Stimulated activated CD8-positive, alpha-beta memory T cell treated with anti-CD3 and anti-CD28 coated beads, Interleukin-12 subunit alpha, Interleukin-12 subunit beta, amount 100 ng/mL, for 1 hour (primary cell): ENCODE measurements around the gene TARBP1.
"Not testable (repeated sequence)": the region's sequence is repeated elsewhere in the genome, so short reads cannot be mapped to it uniquely, and the experiment has no call there.

Source experiments
- DNase-seq: peaks from one replicate; pipeline ENCODE4 v3.0.0-alpha.2; 2020; ENCODE audit warnings: low read depth

Gene TARBP1

DNA sequence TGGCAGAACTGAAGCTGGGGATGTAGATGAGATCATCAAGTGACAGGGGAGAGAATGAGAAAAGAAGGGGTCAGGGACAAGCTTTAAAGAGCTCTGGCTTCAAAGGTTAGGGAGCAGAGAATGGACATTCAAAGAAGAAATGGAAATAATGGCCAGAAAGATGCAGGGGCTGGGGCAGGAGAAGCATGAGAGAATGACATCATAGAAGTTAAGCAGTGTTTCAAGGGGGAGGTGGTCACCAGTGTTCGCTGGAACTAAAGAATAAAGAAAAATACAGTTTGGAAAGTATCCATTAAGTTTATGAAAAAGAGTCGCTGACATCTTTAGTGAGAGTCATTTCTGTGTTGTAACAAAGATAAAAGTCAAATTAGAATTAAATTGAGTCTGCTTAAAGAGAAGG, 44.3 kb downstream of the TARBP1 start:
- DNase-seq = no peak

DNA sequence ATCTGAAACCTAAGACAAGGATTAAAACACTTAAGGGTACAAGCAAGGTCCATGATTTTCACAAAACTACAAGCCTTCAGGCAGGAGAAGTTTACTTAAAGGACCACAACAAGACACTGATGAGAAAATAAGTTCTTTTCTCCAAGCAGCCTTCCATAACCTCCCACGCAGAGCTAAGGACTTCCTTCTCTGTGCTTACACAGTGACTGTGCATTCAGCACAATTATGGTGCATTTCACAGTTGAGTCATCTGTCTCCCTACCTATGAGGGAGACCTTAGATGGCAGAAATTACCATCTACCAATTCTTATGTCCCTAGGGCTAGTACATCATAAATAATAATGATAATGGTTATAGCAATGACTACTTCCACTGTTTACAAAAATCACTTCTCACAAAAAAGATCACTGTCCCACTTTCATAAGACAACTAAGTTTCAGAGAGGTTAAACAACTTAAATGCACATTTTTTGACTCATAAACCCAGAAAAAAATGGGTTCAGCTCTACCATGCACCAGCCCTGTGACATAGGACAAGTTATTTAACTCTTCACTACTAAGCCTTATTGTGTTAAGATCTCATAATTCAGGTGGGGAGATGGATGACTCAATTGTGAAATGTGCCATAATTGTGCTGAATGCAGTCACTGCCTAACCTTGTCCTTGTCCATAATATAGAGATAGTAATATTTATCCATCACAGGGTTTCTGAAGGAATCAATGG, 45.3 kb downstream of the TARBP1 start:
- DNase-seq = no peak

DNA sequence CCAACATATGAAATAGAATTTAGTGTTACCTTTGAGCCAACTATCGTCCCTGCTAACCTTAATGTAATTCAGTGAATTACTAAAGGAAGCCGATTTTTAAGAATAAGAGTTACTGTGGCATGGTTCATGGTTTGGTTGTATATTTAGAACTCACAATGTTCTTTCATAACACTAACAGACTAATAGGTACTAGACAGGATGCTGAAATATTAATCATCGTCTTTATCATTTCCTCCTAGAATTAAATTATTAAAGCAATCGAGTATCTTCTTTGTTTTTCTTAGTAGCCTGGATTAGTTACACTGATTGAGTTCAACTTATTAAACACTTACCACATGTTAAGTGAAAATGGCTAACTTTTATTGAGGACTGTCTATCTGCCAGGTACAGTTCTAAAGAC, 47.7 kb downstream of the TARBP1 start:
- no peak for DNase-seq

DNA sequence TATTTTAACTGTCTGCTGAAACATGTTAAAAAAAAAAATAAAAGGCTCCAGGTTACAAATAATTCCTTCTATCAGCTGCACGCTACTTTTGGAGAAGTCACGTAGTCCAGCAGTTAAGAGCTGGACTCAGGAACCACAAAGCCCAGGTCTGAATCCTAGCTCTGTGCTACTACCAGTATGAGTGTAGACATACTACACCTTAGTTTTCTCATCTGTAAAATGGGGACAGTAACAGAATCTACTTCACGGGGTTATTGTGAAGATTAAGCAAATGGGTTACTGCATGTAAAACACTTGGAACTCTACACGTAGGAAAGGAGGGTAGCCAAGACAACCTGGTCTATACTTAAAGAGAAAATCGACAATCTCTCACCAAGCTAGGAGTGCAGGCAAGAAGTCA, 48.3 kb downstream of the TARBP1 start:
- DNase-seq = no peak

DNA sequence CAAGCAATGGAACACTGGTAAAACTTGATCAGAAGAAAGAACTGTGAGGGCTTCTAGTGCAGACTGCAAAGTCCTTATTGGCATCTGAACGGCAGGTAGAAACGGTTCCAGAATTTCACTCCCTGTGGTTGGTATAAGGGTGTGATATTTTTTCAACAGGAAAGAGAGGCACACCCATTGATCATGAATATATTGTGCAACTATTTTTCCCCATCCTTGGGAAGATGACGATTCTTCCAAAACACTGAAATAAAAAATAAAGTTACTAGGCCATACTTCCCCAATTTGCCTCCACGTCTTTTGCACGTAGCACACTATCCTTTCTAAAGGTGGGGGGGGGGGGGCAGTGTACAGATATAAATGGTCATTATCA, 49.6 kb downstream of the TARBP1 start:
- DNase-seq = no peak

DNA sequence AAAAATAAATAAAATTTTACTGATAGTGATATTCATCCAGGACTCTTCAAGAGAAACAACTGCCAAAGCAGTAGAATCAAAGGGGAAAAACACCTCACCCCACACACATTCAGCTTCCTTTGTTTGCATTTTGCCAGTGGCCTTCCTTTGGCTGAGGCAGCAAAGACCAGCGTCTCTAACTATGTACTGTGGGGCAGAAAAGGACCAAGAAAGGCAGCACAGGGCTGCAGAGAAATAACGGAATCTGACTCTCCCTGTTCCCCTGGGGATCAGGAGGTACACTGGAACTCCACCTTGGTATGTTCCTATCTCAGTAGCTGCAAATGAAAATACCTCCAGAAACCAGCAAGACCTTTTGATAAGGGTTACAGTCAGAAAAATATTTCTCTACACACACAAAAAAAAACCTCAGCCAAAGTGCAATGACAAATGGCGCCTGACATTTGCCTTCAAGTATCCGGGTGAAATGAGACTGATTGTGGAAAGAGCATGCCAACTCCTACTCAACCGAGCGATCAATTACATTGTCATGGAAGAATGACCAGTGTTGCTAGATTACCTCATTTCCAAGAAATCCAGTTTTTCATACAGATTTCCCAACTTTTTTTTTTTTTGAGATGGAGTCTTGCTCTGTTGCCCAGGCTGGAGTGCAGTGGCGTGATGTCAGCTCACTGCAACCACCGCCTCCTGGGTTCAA, 50.9 kb downstream of the TARBP1 start:
- DNase-seq = no peak

DNA sequence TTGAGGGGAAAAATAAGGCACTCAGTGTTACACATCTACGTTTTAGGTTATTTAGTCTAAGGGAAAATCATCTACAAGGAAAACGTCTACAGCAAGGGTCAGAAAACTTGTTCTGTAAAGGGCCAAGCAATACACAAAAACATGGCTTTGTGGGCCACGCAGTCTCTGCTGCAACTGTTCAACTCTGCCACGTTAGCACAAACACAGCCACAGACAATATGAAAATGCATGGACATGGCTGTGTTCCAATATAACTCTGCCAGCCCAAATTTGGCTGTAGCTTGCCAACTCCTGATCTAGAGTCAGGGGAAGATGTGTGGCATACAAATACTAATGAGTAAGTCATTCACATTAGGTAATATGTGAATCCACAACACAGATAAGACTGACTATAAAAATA, 65.0 kb downstream of the TARBP1 start:
- no peak for DNase-seq

DNA sequence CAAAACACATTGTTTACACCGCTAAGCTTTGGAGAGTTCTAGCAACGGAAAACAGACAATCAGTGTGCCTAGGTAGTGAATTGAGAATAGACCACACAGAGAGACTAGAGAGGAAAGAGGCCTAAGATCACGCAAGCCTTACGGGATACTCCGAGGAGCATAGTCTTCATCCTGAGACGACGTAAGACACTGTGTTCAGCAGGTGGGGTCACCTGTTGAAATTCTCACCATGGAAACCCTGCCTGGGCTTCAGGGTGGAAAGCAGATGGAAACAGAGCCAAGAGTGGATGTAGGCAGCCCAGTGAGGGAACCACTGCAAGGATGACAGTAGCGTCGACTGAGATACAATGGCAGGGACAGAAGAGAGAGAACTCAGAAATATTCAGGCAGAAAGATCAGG, 65.5 kb downstream of the TARBP1 start:
- no peak for DNase-seq

DNA sequence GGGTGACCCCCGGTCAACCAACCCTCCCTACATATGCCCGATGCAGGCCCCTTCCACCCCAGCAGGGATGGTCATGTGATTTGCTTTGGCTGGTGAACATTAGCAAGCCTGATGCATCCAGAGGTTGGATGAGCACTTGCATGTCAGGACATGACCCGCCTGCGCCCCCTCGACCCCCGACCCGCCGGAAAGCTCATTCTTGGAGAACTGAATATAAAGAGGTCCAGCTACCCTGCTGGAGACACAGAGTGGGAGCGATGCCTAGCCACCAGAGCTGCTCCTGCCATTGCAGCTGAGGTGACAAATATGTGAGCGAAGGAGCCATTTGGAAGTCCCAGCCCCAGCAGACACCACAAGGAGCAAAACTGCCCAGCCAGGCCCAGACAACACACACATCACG, 66.1 kb downstream of the TARBP1 start:
- no peak for DNase-seq

DNA sequence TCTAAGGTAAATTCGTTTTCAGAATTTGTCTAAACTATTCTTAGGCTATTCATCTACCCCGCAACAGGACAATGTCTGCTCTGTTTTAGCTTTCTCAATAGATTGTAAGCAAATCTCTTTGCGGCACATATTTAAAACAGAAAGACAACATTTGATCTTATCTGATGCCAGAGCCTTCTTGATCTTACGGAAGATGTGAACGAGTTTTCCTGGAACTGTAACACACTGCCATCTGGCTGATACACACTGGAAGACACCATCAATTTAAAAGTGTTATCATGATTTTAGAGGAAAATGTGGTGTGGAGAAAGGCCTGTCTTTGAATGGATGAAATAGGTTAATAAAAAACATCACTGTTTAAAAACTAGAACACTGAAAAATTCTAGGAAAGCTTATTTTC, 69.7 kb downstream of the TARBP1 start:
- no peak for DNase-seq

DNA sequence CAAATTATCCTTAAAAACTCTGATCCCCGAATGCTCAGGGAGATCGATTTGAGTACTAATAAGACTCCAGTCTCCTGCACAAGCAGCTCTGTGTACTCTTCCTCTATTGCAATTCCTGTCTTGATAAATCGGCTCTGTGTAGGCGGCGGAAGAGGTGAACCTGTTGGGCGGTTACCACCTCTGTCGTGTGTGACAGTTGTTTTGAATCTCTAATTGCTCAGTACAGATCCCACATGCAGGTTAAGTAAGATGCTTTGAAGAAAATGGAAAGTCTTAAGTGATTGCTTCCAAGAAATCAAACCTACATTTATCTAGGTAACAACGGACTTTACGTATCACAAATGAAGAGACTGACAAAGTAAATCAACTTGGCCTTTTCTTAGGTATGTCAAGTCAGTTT, 70.2 kb downstream of the TARBP1 start:
- peak; percentile 6 for DNase-seq

DNA sequence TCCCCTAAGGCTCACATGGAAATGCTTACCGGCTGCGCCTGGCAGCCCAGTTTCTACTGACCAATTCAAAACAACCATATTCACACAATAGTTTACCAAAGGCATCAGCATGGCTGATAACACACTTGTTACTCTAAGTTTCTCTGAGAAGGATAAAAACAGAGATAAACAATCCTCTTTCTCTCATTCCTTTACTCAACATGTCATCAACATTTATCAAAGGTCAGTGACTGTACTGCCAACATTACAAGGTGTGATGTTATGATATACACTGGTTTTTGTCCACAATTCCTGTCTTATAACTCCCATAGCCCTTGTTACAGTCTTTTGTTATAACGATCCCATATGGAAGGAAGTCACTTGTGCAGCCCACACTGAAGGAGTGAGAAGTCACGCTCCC, 72.1 kb downstream of the TARBP1 start:
- DNase-seq = no peak

DNA sequence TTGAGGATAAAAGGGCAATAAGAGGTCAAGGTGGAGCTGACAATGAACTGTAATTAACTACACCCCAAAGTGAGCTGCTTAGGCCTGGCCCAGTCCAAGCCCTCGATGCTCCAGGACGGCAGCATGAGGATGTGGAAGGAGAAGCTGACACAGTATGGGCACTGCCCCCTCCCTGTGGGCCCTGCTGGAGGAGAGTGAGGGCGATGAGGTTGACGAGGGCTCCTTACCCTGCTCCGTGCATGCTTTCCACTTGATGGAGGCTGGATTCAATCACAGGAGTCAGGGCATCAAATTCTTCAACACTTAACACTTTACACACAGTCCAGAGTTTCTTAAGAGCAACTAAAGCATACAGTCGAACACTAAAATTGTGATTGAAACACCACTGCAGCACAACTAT, 73.3 kb downstream of the TARBP1 start:
- DNase-seq = no peak

DNA sequence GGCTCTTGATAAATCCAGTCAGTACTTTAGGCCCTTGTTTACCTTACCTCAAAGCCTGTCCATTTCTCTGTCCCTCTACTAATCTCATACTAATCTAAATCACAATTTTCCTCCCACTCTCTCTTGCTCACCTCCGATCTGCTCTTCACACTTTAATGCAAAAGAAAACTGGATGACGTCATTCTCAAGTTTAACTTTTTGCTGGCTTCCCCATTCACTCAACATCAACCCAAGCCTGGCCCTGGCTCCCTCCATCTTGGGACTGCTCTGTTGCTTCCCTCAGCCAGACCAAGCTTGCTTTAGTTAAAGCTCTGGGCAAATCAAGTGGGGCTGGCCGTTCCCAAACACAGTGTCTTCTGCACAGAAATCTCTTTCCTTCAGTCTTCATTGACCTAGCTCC, 76.0 kb downstream of the TARBP1 start:
- no peak for DNase-seq

DNA sequence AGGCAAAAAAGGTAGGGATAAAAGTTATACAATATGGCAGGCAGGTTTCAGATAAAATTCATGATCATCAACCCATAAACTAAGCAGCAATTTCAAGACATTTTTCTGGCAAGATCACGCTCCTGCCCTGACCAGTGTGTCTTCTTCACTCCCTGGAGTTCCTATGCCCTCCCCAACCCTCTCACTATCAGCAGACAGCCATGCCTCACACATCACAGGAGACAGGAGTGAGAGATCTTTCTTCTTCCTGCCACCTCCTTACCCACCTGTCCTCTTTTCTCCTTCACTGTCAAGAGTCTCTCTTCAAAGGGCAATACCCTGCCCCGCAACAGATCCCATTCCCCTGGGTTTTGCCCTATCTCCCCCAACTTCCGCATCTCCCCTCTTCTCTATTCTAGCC, 77.3 kb downstream of the TARBP1 start:
- no peak for DNase-seq

DNA sequence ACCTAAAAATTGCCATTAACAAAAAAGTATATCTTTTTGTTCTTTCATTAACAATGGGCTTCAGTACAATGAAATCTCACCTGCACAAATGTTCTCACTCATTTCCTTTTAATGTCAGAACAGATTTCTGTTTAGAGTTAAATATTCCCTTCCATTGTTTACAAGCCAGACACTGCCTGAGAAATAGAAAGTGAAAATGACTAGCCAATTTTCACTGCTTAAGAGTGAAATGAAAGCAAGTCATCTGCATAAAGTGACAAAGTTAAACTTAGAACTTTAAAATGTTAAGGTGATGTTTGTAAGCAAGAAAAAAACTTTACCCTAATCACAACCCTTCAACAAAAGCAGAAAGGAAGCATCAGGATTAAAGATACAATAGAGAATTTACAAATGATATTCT, 78.2 kb downstream of the TARBP1 start:
- DNase-seq = no peak

DNA sequence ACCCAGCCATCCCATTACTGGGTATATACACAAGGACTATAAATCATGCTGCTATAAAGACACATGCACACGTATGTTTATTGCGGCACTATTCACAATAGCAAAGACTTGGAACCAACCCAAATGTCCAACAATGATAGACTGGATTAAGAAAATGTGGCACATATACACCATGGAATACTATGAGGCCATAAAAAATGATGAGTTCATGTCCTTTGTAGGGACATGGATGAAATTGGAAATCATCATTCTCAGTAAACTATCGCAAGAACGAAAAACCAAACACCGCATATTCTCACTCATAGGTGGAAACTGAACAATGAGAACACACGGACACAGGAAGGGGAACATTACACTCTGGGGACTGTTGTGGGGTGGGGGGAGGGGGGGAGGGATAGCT, 79.5 kb downstream of the TARBP1 start:
- DNase-seq = not testable (repeated sequence)

DNA sequence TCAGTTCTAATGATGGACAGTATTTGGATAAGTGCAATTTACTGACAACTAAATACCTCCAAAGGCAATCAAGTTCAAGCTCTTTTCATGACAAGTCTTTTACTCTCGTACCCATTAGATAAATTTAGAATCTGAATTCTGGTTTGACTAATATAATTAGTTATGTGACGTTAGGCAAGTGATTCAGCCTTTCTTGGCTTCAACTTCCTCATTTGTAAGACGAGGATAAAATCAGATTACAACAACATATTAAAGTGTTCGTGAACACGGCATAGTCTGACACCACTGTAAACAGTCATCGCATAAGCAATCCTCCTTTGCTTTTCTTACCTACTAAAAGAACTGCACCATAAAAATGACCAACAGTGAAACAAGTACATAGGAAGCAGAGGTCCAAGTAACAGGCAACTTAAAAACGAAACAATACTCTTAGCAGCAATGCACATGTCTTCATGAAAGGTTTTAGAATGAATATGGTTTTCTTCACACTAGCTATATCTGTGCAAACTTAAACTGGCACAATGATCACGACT, 80.1 kb downstream of the TARBP1 start:
- no peak for DNase-seq

DNA sequence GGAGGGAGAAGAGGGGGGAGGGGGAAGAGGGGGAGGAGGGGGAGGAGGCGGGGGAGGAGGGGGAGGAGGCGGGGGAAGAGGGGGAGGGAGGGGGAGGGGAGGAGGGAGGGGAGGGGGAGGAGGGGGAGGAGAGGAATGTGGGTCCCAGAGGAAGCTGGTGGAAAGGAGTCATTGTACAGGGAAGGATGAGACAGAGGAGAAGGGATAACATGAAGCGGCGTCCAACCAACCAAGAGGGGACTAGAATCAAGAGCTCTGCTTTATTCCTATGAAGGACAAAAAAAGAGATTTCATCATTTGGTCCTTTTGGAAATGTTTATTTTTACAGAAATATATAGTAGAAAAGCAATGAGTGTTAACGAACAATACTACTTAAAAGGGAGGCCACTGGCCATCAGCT, 81.2 kb downstream of the TARBP1 start:
- no peak for DNase-seq

DNA sequence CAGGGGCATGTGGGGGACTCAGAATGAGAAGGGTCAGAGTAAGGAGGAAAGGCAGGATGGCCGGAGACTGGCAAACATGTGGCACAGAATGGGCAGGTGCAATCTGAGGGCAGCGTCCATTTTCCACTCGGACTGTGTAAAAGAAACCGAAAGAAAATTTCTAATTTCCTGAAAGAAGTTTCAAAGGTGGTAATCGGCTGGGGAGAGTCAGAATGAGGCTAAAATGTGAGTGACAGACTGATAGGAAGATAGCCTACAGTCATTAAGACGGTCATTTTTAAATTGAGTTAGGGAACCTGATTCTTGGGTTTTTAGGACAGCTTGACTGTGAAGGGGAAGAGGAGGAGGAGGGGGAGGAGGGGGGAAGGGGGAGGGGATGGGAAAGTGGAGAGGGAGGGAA, 82.1 kb downstream of the TARBP1 start:
- DNase-seq = no peak

DNA sequence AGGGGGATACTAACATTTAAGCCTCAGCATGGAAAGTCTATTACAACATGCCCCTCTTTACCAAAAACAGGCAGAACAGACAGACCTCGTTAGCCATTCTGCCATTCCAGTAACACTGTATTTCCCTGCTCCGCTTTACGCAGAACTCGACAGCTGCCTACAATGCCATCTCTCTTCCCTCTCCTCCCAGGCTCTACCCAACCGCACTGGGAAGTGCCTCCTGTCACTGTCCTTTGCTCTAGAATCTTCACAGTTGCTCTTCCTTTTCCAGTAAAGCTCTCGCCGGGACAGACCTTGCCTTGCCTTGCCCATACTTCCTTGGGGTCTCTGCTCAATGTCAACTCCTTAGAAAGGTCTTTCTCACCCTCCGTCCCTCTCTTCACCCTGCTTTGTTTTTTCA, 82.9 kb downstream of the TARBP1 start:
- no peak for DNase-seq

DNA sequence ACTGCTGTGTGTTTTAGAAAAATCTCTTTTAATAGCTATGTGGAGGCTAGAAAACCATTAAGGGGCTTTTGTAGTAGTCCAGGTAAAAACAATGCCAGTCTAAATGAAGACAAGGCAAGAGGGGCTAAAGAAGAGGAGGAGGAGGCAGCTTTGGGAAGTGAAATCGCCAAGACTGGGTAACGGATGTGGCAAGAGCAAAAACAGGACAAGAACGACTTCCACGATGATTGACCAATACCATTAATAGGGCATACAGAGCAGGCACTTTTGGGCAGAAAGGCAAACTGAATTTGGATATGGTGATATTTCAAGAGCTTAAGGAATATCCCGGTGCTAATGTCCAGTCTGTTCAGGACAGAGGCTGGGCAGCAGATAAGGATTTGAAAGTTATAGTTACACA, 83.7 kb downstream of the TARBP1 start:
- no peak for DNase-seq

DNA sequence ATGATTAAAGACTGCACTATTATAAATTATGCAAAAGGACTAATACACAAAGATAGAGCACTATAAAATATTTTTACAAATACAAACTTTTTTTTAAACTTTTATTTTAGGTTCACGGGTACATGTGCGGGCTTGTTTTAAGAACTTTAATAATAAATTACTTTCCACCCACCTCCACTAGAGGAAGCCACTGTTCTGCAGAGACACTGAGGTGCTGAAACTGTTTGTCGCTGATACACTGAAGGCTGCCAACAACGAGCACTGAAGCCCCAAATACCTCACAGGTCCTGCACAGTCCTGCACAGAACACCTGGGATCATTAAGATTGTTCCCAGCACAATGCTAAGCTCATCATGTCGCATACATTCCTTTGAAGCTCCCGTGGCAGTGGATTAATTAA, 85.8 kb downstream of the TARBP1 start:
- DNase-seq = no peak

DNA sequence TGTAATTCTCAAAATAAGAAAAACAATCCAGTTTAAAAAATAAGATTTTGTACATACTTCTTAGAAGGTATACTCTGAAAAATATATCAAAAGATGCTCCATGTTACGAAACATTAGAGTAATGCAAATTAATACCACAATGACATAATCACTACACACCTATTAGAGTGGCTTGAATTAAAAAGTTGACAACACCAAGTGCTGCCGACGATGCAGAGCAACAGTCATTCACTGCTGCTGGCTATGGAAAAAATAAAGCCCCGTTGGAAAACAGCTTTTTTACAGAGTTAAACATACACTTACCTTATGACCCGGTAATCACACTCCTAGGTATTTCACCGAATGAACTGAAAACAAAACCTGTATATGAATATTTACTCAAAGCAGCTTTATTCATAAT, 90.9 kb downstream of the TARBP1 start:
- DNase-seq = no peak
